ENCODE measurements around the gene ATP5PD. TPM values are rescaled to one million over a fixed set of nuclear protein-coding genes. Genes with fewer than 3 reads are reported as not detected.

ATP5PD gene
- total and polyA plus RNA-seq, 7 donors, result 409 to 931 (median 577) TPM

- no peaks in the 10 kb centered on the region for H3K9me3 ChIP-seq
- 81 to 86% (median 86%) methylated on average over 10 of the region's 10 CpGs for WGBS, 3 donors
- no peak for DNase-seq
- ATAC-seq, result no peak
- H3K27ac ChIP-seq, result no peak overlapping the region
- no peaks in the 10 kb centered on the region for H3K27me3 ChIP-seq (ENCODE audit: insufficient read depth in 3 of 3, low read length in 2 of 3)
- intact Hi-C loops (cut with DNase I), result no loop called here
- no peaks in the 10 kb centered on the region for H3K36me3 ChIP-seq (ENCODE audit: insufficient read depth in 1 of 2, low read depth in 1 of 2)
- TF ChIP-seq, protein P1, sequence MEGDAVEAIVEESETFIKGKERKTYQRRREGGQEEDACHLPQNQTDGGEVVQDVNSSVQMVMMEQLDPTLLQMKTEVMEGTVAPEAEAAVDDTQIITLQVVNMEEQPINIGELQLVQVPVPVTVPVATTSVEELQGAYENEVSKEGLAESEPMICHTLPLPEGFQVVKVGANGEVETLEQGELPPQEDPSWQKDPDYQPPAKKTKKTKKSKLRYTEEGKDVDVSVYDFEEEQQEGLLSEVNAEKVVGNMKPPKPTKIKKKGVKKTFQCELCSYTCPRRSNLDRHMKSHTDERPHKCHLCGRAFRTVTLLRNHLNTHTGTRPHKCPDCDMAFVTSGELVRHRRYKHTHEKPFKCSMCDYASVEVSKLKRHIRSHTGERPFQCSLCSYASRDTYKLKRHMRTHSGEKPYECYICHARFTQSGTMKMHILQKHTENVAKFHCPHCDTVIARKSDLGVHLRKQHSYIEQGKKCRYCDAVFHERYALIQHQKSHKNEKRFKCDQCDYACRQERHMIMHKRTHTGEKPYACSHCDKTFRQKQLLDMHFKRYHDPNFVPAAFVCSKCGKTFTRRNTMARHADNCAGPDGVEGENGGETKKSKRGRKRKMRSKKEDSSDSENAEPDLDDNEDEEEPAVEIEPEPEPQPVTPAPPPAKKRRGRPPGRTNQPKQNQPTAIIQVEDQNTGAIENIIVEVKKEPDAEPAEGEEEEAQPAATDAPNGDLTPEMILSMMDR (IDR thresholded peaks at IDR 0.05), result no peak
- H3K4me1 ChIP-seq, result peaks cover 29% of the 10 kb centered on the region
- H3K4me3 ChIP-seq, result no peak overlapping the region
Measured at GRCh38 chr17:75091855-75092327, 45.1 kb upstream of the ATP5PD start.

GRCh38 chr17:75090871-75091854 is 44.4 kb upstream of the ATP5PD start:
- 39 to 46% (median 39%) methylated on average over 19 of the region's 19 CpGs for WGBS, 3 donors
- H3K27me3 ChIP-seq (ENCODE audit: insufficient read depth in 3 of 3, low read length in 2 of 3), result no peaks in the 10 kb centered on the region
- TF ChIP-seq, protein P1 (IDR thresholded peaks at IDR 0.05), result no peak
- ATAC-seq (peak in 3 of 4 donors; percentile 13 to 16 (median 15)), DNase-seq (peak in 1 of 2 donors; percentile 73)
- no peaks in the 10 kb centered on the region for H3K36me3 ChIP-seq (ENCODE audit: insufficient read depth in 1 of 2, low read depth in 1 of 2)
- H3K27ac ChIP-seq, result peak overlapping the region; percentile 70
- no peaks in the 10 kb centered on the region for H3K9me3 ChIP-seq
- H3K4me1 ChIP-seq, result peaks cover 24% of the 10 kb centered on the region
- H3K4me3 ChIP-seq, result peak overlapping the region; percentile 43
- intact Hi-C loops (cut with DNase I), result no loop called here

DNA sequence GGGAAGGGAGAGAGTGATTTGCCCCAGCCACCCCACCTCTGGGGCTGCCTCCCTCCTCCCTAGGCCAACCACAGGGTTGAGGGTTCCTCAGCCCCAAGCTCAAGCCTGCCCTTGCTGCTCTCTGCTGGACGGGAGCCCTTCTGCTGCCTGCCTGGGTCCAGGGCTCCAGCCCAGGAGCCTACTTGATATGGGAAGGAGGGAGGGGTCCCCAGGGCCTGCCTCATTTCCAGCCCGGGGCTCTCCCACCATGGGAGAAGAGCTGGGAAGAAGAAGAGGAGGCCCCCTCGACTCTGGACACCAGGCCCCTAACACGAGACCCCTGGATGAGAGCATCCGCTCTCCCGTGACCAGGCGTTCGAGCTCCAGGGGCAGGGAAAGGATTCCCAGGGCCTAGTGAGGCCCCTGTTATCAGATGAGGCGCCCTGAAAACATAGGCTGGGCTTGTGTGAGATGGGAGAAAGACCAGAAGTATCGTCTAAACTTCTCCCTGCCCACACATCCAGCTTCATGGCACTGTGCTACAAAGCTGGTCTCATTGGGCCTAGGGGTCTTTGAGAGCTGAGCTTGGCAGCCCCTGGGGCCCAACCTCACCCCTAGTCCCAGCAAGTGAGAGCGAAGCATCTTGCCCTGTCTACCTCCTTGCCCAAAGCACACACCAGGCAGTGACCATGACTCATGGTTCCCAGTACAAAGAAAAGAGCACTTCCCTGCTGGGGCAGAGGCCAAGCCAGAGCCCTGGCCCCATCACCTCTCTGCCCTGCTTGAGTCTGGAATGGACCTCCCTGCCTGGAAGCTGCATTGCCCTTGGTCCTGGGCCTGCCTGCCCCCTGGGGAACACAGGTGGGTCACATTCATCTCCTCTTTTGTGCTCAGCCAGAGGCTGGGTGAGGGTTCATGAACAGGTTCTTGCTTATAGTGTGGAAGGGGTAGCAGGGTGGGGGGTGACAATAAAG is 42.0 kb upstream of the ATP5PD start:
- peak overlapping the region; percentile 86 for H3K4me3 ChIP-seq
- DNase-seq (peak in 1 of 2 donors; percentile 70), ATAC-seq (peak; percentile 20 to 64 (median 52))
- intact Hi-C loops (cut with DNase I), result no loop called here
- 78 to 88% (median 82%) methylated on average over 10 to 11 of the region's 11 CpGs for WGBS, 3 donors
- peaks cover 20% of the 10 kb centered on the region for H3K4me1 ChIP-seq
- no peaks in the 10 kb centered on the region for H3K27me3 ChIP-seq (ENCODE audit: insufficient read depth in 3 of 3, low read length in 2 of 3)
- TF ChIP-seq, protein P1 (IDR thresholded peaks at IDR 0.05), result no peak
- peak overlapping the region; percentile 86 for H3K27ac ChIP-seq
- no peaks in the 10 kb centered on the region for H3K9me3 ChIP-seq
- no peaks in the 10 kb centered on the region for H3K36me3 ChIP-seq (ENCODE audit: insufficient read depth in 1 of 2, low read depth in 1 of 2)

DNA sequence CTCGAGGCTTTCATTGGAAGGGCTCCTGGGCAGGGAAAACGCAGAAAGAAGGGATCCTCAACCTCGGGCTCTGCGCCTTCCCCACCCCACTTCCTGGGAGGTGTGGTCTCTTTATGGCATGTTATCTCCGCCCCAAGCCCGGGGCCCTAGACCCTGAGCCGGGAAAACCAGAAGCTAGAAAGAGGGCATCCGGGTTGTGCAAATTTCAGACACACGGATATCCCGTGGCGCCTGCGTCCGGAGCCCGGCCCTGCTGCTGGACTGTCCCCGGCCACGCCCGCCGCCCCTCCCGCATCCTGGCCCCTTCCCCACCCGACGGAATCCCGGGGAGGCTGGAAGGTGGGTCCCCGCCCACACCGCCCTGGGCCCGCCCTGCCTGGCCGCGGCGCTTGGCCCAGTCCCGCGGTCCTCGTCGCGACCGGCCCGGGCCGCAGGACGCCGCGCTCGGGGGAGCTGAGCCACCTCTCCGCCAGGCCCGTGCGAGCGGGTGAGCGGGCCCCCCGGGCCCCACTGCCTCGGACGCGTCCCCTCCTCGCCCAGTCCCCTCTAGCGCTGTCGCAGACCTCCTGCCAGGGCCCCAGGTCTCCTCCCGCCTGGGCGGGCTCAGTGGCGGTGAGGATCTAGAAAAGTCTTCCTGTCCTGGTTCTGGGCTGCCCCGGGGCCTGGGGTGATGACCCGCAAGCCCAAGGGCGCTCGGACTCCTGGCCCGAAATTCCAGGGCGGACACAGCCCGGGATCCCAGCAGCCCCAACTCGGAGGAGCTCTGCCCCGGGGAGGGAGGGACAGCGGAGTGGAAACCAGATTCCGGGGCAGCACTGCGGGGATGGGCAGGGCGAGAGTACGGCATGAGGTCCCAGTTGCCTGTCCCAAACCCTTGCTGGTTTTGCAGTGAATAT is 41.0 kb upstream of the ATP5PD start, which contains the start of gene SLC16A5:
SLC16A5 (plus strand) TSS at position 397 of the 896 bp plus-strand sequence. CDS start 5,683 bp downstream, outside the sequence.
- no peaks in the 10 kb centered on the region for H3K27me3 ChIP-seq (ENCODE audit: insufficient read depth in 3 of 3, low read length in 2 of 3)
- H3K4me3 ChIP-seq, result peak within 1 kb of the TSS; percentile 86
- no peaks in the 10 kb centered on the region for H3K36me3 ChIP-seq (ENCODE audit: insufficient read depth in 1 of 2, low read depth in 1 of 2)
- peaks cover 20% of the 10 kb centered on the region for H3K4me1 ChIP-seq
- no peaks in the 10 kb centered on the region for H3K9me3 ChIP-seq
- TF ChIP-seq, protein P1 (IDR thresholded peaks at IDR 0.05), result no peak
- DNase-seq, result peak; percentile 92 to 94
- ATAC-seq, result peak; percentile 82 to 88 (median 84)
- peak within 1 kb of the TSS; percentile 86 for H3K27ac ChIP-seq
- intact Hi-C loops (cut with DNase I), result no loop called here
- 4 to 7% (median 5%) methylated on average over 56 to 69 of the region's 69 CpGs for WGBS, 3 donors

Data from psoas muscle (tissue), 8 donors.